AG10803 (cell line): Measurements from ENCODE around the gene TWIST2.

Experiments used
- DNase-seq: peaks from one replicate; pipeline ENCODE4 v3.0.0; 2010; ENCODE audit warnings: low read depth
- H3K4me3 ChIP-seq: 2 replicates; pipeline ENCODE4 v1.5.1; 2011; ENCODE audit warnings: mild to moderate bottlenecking, low read length, control low read depth
- CTCF ChIP-seq: conservative IDR thresholded peaks from 2 replicates; pipeline ENCODE4 v1.5.1; 2011; ENCODE audit warnings: mild to moderate bottlenecking, low read length, control low read depth, inconsistent platforms

The TWIST2 gene

GRCh38 chr2:238883421-238883901, 35.6 kb downstream of the TWIST2 start:
- no peak for TF ChIP-seq CTCF
- DNase-seq = peak; percentile 95
- no peak overlapping the region; the same call in 1 of the 2 replicates for H3K4me3 ChIP-seq

- TF ChIP-seq CTCF = no peak
- H3K4me3 ChIP-seq = no peak overlapping the region; the same call in 1 of the 2 replicates
- no peak for DNase-seq
Measured at GRCh38 chr2:238884122-238884811, 36.4 kb downstream of the TWIST2 start.

GRCh38 chr2:238884812-238885408, 37.0 kb downstream of the TWIST2 start:
- no peak for TF ChIP-seq CTCF
- DNase-seq = no peak
- H3K4me3 ChIP-seq = no peak overlapping the region

- peak; percentile 38 for TF ChIP-seq CTCF
- no peak overlapping the region for H3K4me3 ChIP-seq
- DNase-seq = peak; percentile 63
Measured at GRCh38 chr2:238886453-238887094, 38.7 kb downstream of the TWIST2 start.

- no peak for TF ChIP-seq CTCF
- no peak for DNase-seq
- no peak overlapping the region for H3K4me3 ChIP-seq
Measured at GRCh38 chr2:238887616-238888015, 39.7 kb downstream of the TWIST2 start.

GRCh38 chr2:238888781-238889180, 40.9 kb downstream of the TWIST2 start:
- H3K4me3 ChIP-seq = no peak overlapping the region
- TF ChIP-seq CTCF = no peak
- DNase-seq = no peak

- H3K4me3 ChIP-seq = no peak overlapping the region; the same call in 1 of the 2 replicates
- no peak for TF ChIP-seq CTCF
- DNase-seq = no peak
Measured at GRCh38 chr2:238890131-238890530, 42.2 kb downstream of the TWIST2 start.
